K562 treated with DMSO at 1 percent for 12 hours (cell line): ENCODE results near the gene ANXA8. TPM values are rescaled to one million over a fixed set of nuclear protein-coding genes. Genes with fewer than 3 reads are reported as not detected.

ENCODE experiments used
- total RNA-seq: library from RNA; unstranded; fragments of 300-600 nt; gene quantifications from 2 replicates; pipeline ENCODE4 v1.2.3, GENCODE V29; 2022; ENCODE audit not compliant: insufficient read depth

The ANXA8 gene, protein sequence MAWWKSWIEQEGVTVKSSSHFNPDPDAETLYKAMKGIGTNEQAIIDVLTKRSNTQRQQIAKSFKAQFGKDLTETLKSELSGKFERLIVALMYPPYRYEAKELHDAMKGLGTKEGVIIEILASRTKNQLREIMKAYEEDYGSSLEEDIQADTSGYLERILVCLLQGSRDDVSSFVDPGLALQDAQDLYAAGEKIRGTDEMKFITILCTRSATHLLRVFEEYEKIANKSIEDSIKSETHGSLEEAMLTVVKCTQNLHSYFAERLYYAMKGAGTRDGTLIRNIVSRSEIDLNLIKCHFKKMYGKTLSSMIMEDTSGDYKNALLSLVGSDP
- total RNA-seq, result not detected in 2 replicates

GRCh38 chr10:47483923-47484322 is at the start of gene ANXA8:
TSS of gene ANXA8 (minus strand) at chr10:47484115. CDS start at chr10:47483933, 182 bp downstream.

GRCh38 chr10:47523475-47523874 is 39.6 kb upstream of the ANXA8 start, which contains the start of gene AGAP9:
TSS of gene AGAP9 (minus strand) at chr10:47523638. CDS start at chr10:47523526, 112 bp downstream.

DNA sequence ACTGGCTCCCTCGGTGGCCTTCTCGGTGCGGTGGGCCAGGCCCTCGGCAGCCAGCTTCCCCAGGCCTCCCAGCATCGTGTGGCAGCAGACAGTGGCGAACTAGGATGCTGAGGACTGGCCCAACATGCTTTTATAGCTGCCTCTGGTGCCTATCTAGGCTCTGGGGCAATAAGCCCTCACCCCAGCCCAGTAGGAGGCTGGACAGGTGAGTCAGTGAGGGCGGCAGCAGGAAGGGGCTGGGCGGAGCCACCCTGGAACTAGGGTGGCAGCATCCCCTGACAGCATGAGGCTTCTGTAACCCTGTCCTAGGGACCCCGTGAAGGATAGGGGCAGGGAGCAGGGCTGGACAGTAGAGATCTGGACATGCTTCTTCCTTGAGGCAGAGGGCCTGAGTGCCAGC is 7.7 kb upstream of the ANXA8 start, which contains the start of gene FAM25G:
Gene FAM25G, minus strand, starts transcription at position 101 of the 400 bp plus-strand sequence. Its CDS starts 26 bp downstream, at position 75.

Other genes with a start within 250 kb of the ANXA8 start
- not detected in 2 replicates for gene GDF10, start 183.9 kb downstream of the ANXA8 start, total RNA-seq
- 1.6 and 3.4 TPM in 2 replicates for gene GDF2, start 161.7 kb downstream of the ANXA8 start, total RNA-seq
- not detected in 2 replicates for gene RBP3, start 135.8 kb downstream of the ANXA8 start, total RNA-seq
- gene ZNF488, start 99.8 kb downstream of the ANXA8 start, total RNA-seq, result not detected in 2 replicates
- gene FAM25G, start 7.6 kb upstream of the ANXA8 start, total RNA-seq, result not detected in 2 replicates
- gene AGAP9, start 39.5 kb upstream of the ANXA8 start, total RNA-seq, result 1.1 and 9.8 TPM in 2 replicates